Mesendoderm (in vitro differentiated cells): ENCODE results near the gene WDSUB1.

Source experiments
- DNase-seq: peaks from one replicate; pipeline ENCODE4 v3.0.0; 2013
- H2AK5ac ChIP-seq: 2 replicates; pipeline ENCODE4 v1.6.1; 2013; ENCODE audit warnings: low read length, inconsistent platforms
- H2BK120ac ChIP-seq: 2 replicates; pipeline ENCODE4 v1.6.1; 2013; ENCODE audit warnings: low read depth, mild to moderate bottlenecking, low read length, moderate library complexity, mixed read lengths
- H2BK15ac ChIP-seq: replicated peaks from 2 replicates; pipeline ENCODE4 v1.6.1; 2013; ENCODE audit warnings: low read depth, mild to moderate bottlenecking, moderate library complexity
- H2BK5ac ChIP-seq: 2 replicates; pipeline ENCODE4 v1.6.1; 2013; ENCODE audit warnings: low read length, inconsistent platforms
- H3K18ac ChIP-seq: 2 replicates; pipeline ENCODE4 v1.6.1; 2013; ENCODE audit warnings: mild to moderate bottlenecking, low read length, mixed read lengths
- H3K23ac ChIP-seq: one replicate; pipeline ENCODE4 v1.6.1; 2013; ENCODE audit warnings: low read length
- H3K27ac ChIP-seq: 2 replicates; pipeline ENCODE4 v1.5.1; 2013; ENCODE audit warnings: low read depth, mild to moderate bottlenecking, inconsistent platforms, low read length, moderate library complexity
- H3K27me3 ChIP-seq: 2 replicates; pipeline ENCODE4 v1.6.1; 2013; ENCODE audit warnings: low read length, control low read depth, mild to moderate bottlenecking, inconsistent platforms; ENCODE audit not compliant: insufficient read depth, poor library complexity
- H3K36me3 ChIP-seq: 2 replicates; pipeline ENCODE4 v1.6.1; 2013; ENCODE audit warnings: low read length, inconsistent platforms; ENCODE audit not compliant: control insufficient read depth, insufficient read depth
- H3K4ac ChIP-seq: one replicate; pipeline ENCODE4 v1.6.1; 2013; ENCODE audit warnings: low read depth, mild to moderate bottlenecking, low read length, moderate library complexity
- H3K4me1 ChIP-seq: 2 replicates; pipeline ENCODE4 v1.6.1; 2013; ENCODE audit warnings: low read depth, low read length, inconsistent platforms; ENCODE audit not compliant: control insufficient read depth
- H3K4me2 ChIP-seq: 2 replicates; pipeline ENCODE4 v1.6.1; 2013; ENCODE audit warnings: low read length
- H3K4me3 ChIP-seq: 2 replicates; pipeline ENCODE4 v1.5.1; 2013; ENCODE audit warnings: mild to moderate bottlenecking, low read length
- H3K56ac ChIP-seq: one replicate; pipeline ENCODE4 v1.6.1; 2013; ENCODE audit warnings: low read length
- H3K79me1 ChIP-seq: 2 replicates; pipeline ENCODE4 v1.6.1; 2013; ENCODE audit warnings: low read length, inconsistent platforms
- H3K79me2 ChIP-seq: 2 replicates; pipeline ENCODE4 v1.6.1; 2013; ENCODE audit warnings: mild to moderate bottlenecking, low read length; ENCODE audit not compliant: control insufficient read depth, insufficient read depth
- H3K9ac ChIP-seq: 2 replicates; pipeline ENCODE4 v1.6.1; 2013; ENCODE audit warnings: low read length, inconsistent platforms
- H4K5ac ChIP-seq: one replicate; pipeline ENCODE4 v1.6.1; 2013; ENCODE audit warnings: low read length
- H4K8ac ChIP-seq: one replicate; pipeline ENCODE4 v1.6.1; 2013; ENCODE audit warnings: low read depth, mild to moderate bottlenecking, control low read depth, low read length, moderate library complexity
- whole genome bisulfite sequencing: extraction: QIAGEN DNeasy Blood & Tissue Kit; methylation state at CpG from one replicate; pipeline ENCODE4 v1.1.7; 2013; ENCODE audit warnings: low lambda C conversion rate, missing lambda C conversion rate; ENCODE audit not compliant: insufficient coverage; ENCODE audit errors: extremely low coverage; 5-methylcytosine and 5-hydroxymethylcytosine counted together

Gene WDSUB1

DNA sequence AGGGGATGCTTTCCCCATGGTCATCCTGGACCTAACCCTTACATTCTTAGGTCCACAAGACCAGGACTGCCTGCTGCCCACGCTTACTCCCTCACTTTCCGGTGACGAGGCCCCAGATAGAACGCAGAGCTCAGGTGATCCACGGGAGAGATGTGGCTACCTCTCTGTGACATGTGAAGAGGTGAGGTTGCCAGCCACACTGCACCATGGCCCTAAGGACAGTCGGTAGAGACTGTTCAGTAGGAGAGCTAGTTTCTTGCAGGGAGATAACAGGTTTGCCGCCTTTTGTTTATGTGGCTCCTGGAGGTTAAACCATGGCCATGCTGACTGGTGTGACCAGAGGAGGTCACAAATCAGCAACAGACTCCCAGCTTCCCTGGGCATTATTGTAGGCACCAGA lies 71.4 kb downstream of the WDSUB1 start:
- no CpG with 5 or more reads among the region's 7 CpGs for WGBS
- no peak for DNase-seq
- Histone ChIP-seq H2AK5ac (no peak overlapping the region), H3K79me2 (no peaks in the 10 kb centered on the region), H2BK15ac (no peak overlapping the region), H3K9ac (no peak overlapping the region), H3K79me1 (no peaks in the 10 kb centered on the region), H3K36me3 (no peaks in the 10 kb centered on the region), H3K4me1 (peaks cover 4% of the 10 kb centered on the region), H3K56ac (no peak overlapping the region), H3K4me2 (no peak overlapping the region), H4K5ac (no peak overlapping the region), H2BK5ac (no peak overlapping the region), H3K18ac (no peak overlapping the region), H3K27ac (no peak overlapping the region), H3K4me3 (no peak overlapping the region), H4K8ac (no peak overlapping the region), H3K27me3 (no peaks in the 10 kb centered on the region), H3K23ac (no peak overlapping the region), H3K4ac (no peak overlapping the region), H2BK120ac (no peak overlapping the region)

DNA sequence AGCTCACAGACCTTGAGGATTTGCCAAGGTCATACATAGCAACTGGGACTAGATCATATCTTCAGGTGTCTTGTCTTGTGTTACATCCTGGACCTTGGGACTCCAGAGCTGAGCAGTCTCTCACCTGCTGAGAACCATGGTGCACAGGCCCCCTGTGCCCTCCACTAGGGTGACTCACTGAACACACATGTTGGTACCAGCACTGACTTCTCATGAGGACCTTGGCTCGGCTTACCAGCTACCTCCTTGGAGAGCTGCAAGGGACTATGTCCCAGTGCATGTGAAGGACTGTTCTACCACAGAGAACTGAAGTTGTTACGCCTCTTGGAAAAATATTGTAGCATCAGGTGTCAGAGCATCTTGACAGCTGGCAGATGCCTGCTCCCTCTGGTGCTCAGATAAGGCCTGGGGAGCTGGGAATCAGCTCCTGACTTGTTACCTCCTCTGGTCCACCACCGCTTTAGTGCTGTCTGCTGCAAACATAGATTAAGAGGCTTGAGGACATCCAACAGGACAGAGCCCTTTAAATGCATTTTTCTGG lies 72.1 kb downstream of the WDSUB1 start:
- Histone ChIP-seq H3K4me1 (peaks cover 4% of the 10 kb centered on the region), H3K23ac (no peak overlapping the region), H4K8ac (no peak overlapping the region), H3K18ac (no peak overlapping the region), H2BK15ac (no peak overlapping the region), H3K27ac (no peak overlapping the region), H3K4me3 (no peak overlapping the region), H3K4me2 (no peak overlapping the region), H3K4ac (no peak overlapping the region), H3K79me1 (no peaks in the 10 kb centered on the region), H3K9ac (no peak overlapping the region), H4K5ac (no peak overlapping the region), H3K56ac (no peak overlapping the region), H2AK5ac (no peak overlapping the region), H2BK120ac (no peak overlapping the region), H3K27me3 (no peaks in the 10 kb centered on the region), H3K36me3 (no peaks in the 10 kb centered on the region), H3K79me2 (no peaks in the 10 kb centered on the region), H2BK5ac (no peak overlapping the region)
- no peak for DNase-seq
- no CpG with 5 or more reads among the region's 3 CpGs for WGBS

DNA sequence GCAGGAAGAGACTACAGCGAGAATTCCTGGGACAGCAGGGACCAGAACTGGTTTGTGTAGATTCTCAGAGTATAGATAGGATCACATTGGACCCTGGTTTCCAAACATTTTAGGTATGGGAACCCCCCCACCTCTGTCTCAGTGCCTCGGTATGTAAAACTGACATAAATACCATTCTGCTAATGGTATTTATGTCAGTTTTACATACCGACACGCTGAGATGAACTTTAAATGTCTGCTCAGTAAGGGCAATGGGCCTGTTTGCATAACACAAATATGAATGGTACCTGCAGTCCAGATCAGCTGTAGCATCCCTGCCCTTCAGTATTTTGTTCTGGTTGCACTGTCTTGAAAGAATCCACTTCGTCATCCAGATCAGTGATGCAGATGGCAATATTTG lies 73.2 kb downstream of the WDSUB1 start:
- Histone ChIP-seq H3K79me2 (no peaks in the 10 kb centered on the region), H3K23ac (no peak overlapping the region), H3K36me3 (no peaks in the 10 kb centered on the region), H3K4me2 (no peak overlapping the region), H3K56ac (no peak overlapping the region), H3K4ac (no peak overlapping the region), H3K27me3 (no peaks in the 10 kb centered on the region), H3K27ac (no peak overlapping the region), H3K9ac (no peak overlapping the region), H2BK120ac (no peak overlapping the region), H4K8ac (no peak overlapping the region), H2AK5ac (no peak overlapping the region), H3K18ac (no peak overlapping the region), H4K5ac (no peak overlapping the region), H3K4me3 (no peak overlapping the region), H3K79me1 (no peaks in the 10 kb centered on the region), H2BK15ac (no peak overlapping the region), H3K4me1 (peaks cover 4% of the 10 kb centered on the region), H2BK5ac (no peak overlapping the region)
- no CpG with 5 or more reads among the region's 5 CpGs for WGBS
- DNase-seq = no peak

DNA sequence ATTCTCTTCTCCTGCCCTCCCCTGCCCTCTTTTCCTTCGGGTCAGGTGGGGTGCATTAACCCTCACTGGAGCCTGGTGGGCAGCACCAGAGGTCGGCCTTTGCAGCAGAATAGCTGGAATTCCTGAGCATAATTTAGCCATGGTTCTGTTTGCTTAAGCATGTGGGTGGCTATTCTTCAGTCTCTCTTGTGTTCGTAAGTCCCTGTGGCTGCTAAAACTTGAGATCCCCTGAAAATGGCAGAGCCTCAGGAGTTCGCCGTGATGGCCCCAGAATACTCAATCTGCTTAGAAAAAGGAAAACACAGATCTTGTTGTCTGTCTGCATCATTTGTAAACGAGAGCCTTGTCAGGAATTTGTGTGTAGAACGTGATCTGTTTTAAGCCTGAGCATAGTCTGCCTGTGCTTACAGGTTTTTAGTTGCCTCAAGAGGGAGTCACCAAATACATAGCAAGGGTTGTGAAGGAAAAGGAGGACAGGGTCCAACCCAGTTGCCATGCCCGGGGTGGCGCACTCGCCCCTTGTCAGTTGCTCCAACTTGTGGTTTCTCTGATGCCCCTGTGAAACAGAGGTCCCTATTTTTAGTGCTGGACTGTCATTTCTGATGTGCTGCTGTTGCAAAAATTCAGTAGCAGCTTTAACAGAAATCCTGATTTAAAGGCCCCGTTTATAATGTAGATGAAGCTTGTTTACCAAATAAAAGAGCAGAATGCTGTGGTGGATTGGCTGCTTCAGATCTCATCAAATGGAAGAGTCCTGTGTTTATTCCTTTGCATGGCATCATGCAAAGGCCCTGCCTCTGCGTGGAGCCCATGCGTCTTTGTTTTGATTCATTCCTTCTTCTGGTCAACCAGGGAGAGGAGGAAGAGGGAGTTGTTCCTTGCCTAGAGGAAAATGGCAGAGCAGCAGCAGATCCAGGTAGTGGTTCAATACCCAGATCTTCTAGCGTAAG lies 74.8 kb downstream of the WDSUB1 start:
- Histone ChIP-seq H3K4me3 (no peak overlapping the region), H3K27me3 (no peaks in the 10 kb centered on the region), H3K4me2 (no peak overlapping the region), H3K56ac (peak overlapping the region; percentile 28), H3K27ac (peak overlapping the region; percentile 22), H4K8ac (no peak overlapping the region), H3K4ac (no peak overlapping the region), H3K36me3 (no peaks in the 10 kb centered on the region), H3K9ac (no peak overlapping the region), H2BK5ac (no peak overlapping the region), H3K18ac (no peak overlapping the region), H2AK5ac (no peak overlapping the region), H2BK120ac (no peak overlapping the region), H3K79me2 (no peaks in the 10 kb centered on the region), H3K79me1 (no peaks in the 10 kb centered on the region), H4K5ac (no peak overlapping the region), H2BK15ac (no peak overlapping the region), H3K23ac (no peak overlapping the region), H3K4me1 (peaks cover 4% of the 10 kb centered on the region)
- no CpG with 5 or more reads among the region's 14 CpGs for WGBS
- DNase-seq = peak; percentile 84

DNA sequence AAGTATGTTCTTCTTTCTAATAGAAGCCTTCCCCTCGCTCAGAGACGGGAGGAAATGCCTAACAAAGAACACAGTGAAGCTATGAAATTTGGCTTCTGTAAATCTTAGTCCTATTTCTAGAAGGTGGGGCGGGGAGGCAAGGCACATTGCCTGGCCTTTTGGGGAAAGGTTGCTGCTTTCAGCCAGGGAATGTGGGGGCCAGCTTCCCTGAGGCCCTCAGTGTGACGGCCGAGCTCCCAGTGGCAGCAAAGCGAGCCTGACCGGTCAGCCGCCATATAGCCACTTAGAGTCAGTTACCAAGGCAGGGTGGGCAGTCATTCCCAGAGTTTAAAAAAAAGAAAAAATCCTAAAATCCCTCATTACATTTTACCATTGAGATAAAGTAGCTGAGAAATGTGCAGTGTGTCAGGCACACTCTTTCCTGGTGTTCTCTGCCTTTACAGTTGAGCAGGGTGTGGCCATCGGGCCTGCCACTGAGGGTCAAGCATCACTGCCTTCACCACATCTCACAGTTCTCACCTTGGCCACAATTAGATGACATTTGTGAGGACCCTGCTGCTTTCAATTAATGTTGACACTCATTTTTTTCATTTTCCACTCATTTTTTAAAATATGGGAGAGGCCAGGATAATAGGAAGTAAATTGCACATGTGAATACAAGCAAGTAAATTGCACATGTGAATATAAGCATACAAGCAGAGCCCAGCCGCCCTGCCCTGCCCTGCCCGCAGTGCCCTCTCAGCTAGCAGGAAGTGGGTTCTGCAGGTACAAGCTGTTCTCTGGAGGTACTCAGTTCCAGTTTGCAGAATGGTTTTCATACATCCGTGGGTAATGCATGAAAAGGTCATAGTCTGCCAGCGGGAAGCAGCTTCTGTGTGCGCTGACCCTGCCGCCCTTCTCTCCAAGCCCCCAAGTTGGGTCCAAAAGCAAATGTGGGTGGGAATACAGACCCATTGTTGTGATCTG lies 76.9 kb downstream of the WDSUB1 start:
- H3K18ac ChIP-seq = no peak overlapping the region
- H3K4me2 ChIP-seq = no peak overlapping the region
- H3K4me3 ChIP-seq = no peak overlapping the region
- H3K23ac ChIP-seq = no peak overlapping the region
- no CpG with 5 or more reads among the region's 15 CpGs for WGBS
- no peak overlapping the region for H2BK15ac ChIP-seq
- no peak overlapping the region for H3K9ac ChIP-seq
- no peak overlapping the region for H2BK5ac ChIP-seq
- no peaks in the 10 kb centered on the region for H3K79me2 ChIP-seq
- H4K5ac ChIP-seq = no peak overlapping the region
- H3K79me1 ChIP-seq = no peaks in the 10 kb centered on the region
- H2AK5ac ChIP-seq = no peak overlapping the region
- H3K36me3 ChIP-seq = no peaks in the 10 kb centered on the region
- peaks cover 4% of the 10 kb centered on the region for H3K4me1 ChIP-seq
- H3K4ac ChIP-seq = no peak overlapping the region
- H4K8ac ChIP-seq = no peak overlapping the region
- no peak overlapping the region for H3K27ac ChIP-seq
- no peak overlapping the region for H2BK120ac ChIP-seq
- DNase-seq = no peak
- no peaks in the 10 kb centered on the region for H3K27me3 ChIP-seq
- H3K56ac ChIP-seq = no peak overlapping the region
